CD4-positive, alpha-beta T cell treated with Interleukin-6 at 100 ng/mL for 8 hours (primary cell): ENCODE measurements around the gene DCTN4.

Experiments used
- DNase-seq: peaks from one replicate; pipeline ENCODE4 v3.0.0-alpha.2; 2020; ENCODE audit warnings: mixed read lengths, low spot score

The DCTN4 gene

GRCh38 chr5:150670275-150670947, 88.4 kb downstream of the DCTN4 start:
- DNase-seq: no peak

- DNase-seq: no peak
These were observed 93.8 kb downstream of the DCTN4 start for GRCh38 chr5:150665044-150665443.

GRCh38 chr5:150663936-150664335, 94.9 kb downstream of the DCTN4 start:
- DNase-seq: no peak

- DNase-seq: no peak
These were observed 95.9 kb downstream of the DCTN4 start for GRCh38 chr5:150662731-150663516.

GRCh38 chr5:150661821-150662596, 96.8 kb downstream of the DCTN4 start:
- no peak for DNase-seq

- no peak for DNase-seq
These were observed 97.7 kb downstream of the DCTN4 start, which contains the start of gene MYOZ3 for GRCh38 chr5:150661086-150661485. MYOZ3 (plus strand) TSS chr5:150661251; CDS start chr5:150662942, 1,691 bp downstream.

- DNase-seq: no peak
These were observed 98.5 kb downstream of the DCTN4 start for GRCh38 chr5:150660108-150660831.

- DNase-seq: no peak
These were observed 99.3 kb downstream of the DCTN4 start for GRCh38 chr5:150659360-150660107.

GRCh38 chr5:150658699-150659265, 100.0 kb downstream of the DCTN4 start:
- DNase-seq: no peak
